ENCODE results near the gene NT5C2.

- TF ChIP-seq, protein P1, sequence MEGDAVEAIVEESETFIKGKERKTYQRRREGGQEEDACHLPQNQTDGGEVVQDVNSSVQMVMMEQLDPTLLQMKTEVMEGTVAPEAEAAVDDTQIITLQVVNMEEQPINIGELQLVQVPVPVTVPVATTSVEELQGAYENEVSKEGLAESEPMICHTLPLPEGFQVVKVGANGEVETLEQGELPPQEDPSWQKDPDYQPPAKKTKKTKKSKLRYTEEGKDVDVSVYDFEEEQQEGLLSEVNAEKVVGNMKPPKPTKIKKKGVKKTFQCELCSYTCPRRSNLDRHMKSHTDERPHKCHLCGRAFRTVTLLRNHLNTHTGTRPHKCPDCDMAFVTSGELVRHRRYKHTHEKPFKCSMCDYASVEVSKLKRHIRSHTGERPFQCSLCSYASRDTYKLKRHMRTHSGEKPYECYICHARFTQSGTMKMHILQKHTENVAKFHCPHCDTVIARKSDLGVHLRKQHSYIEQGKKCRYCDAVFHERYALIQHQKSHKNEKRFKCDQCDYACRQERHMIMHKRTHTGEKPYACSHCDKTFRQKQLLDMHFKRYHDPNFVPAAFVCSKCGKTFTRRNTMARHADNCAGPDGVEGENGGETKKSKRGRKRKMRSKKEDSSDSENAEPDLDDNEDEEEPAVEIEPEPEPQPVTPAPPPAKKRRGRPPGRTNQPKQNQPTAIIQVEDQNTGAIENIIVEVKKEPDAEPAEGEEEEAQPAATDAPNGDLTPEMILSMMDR (IDR thresholded peaks at IDR 0.05), result no peak
- TF ChIP-seq EZH2 (IDR thresholded peaks at IDR 0.05; ENCODE audit: borderline replicate concordance, insufficient read depth, low read depth, low read length, poor library complexity, severe bottlenecking), result no peak
Observed at GRCh38 chr10:103044942-103045489, 148.1 kb downstream of the NT5C2 start.

Measured in B cell (primary cell).